HG02884 (cell line): ENCODE results near the gene RBBP6.

Experiments used
- ATAC-seq: cut with Tn5 transposase; IDR thresholded peaks from one replicate; pipeline ENCODE4 v1.9.1; 2021; ENCODE audit warnings: mild to moderate bottlenecking, moderate library complexity; ENCODE audit not compliant: unreplicated experiment

RBBP6 gene

DNA sequence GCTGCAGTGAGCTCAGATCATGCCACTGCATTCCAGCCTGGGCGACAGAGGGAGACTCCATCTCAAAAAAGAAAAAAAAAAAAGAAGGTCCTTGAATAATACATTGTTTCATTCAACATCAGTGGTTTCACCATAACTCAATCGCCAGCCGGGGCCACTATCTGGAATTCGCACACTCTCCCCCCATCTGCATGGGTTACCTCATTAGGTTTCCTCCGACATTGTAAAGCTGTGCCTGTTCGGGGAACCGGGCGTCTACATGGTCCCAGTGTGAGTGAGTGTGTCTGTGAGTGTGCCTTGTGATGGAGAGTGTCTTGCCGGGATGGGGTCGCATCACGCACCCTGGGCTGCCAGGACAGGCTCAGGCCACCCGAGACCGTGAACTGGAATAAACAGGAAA lies 16.6 kb upstream of the RBBP6 start:
- no peak for ATAC-seq

GRCh38 chr16:24523569-24523968 lies 15.8 kb upstream of the RBBP6 start:
- ATAC-seq, result no peak

GRCh38 chr16:24524855-24525677 lies 14.3 kb upstream of the RBBP6 start:
- no peak for ATAC-seq

- no peak for ATAC-seq
These were observed 13.3 kb upstream of the RBBP6 start for GRCh38 chr16:24525970-24526559.

DNA sequence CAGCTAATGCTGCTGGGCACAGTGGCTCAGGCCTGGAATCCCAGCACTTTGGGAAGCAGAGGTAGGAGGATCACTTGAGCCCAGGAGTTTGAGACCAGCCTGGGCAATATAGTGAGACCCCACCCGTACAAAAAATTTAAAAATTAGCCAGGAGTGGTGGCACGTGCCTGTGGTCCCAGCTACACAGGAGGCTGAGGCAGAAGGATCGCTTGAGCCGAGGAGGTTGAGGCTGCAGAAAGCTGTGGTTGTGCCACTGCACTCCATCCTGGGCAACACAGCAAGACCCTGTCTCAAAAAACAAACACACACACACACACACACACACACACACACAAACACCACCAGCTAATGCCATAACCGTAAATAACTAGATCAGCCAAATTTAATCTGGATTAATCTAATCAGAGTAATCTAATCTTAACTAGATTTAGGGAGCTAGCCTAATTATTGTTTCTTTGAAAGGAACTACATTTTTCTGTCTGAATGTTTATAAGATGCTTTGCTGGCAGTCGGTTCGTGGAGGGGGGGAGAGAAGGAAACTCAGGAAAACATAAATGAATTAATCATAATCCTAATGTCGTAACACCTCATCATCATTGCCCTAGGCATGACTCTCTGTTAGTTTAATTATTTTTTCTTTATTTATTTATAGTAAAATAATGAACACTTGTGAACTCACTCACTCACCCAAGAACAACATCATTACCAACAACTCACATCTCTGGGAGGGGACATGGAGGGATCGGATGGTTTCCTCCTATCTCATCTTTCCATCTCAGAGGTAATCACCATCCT lies 12.5 kb upstream of the RBBP6 start:
- ATAC-seq, result no peak

GRCh38 chr16:24531166-24531565 lies 8.2 kb upstream of the RBBP6 start:
- ATAC-seq, result no peak

GRCh38 chr16:24534620-24535019 lies 4.7 kb upstream of the RBBP6 start:
- ATAC-seq, result no peak

GRCh38 chr16:24535827-24536226 lies 3.5 kb upstream of the RBBP6 start:
- no peak for ATAC-seq

DNA sequence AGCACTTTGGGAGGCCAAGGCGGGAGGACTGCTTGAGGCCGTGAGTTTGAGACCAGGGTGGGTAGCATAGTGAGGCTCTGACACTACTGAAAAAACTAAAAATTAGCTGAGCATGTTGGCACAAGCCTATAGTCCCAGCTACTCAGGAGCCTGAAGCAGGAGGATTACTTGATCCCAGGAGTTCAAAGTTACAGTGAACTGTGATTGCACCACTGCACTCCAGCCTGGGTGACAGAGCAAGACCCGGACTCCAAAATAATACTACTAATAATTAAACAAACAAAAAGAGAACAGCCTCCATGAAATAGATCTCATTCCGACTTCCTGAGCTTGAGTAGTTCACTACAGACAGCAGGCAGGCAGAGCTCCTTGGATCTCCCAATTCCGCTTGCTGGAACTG lies 2.7 kb upstream of the RBBP6 start:
- ATAC-seq, result no peak

- ATAC-seq, result no peak
These were observed 1.7 kb upstream of the RBBP6 start for GRCh38 chr16:24537474-24538337.

DNA sequence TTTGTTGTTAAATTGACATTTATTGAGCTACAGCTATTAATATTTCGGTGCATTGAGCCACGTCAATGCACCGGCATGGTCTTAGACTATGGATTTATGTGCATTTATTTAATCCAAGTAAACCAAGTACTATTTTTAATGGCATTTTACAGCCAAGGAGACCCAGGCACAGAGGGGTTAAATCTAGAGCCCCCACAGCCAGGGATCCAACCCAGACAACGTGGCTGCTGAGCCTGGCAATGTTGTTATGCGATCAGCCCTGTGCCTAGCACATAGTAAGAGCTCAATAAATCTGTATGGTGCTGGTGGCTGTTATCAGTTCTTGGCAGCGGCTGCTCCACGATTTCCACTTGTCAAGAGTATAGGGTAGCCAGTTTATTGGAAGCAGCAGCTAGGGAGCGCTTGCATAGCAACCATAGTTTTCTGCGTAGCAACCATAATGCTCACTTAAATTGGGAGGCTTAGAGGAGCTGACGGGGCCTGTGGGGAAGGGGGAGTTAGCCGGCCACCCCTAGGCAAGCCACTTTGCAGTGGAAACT lies 541 bp upstream of the RBBP6 start:
- ATAC-seq, result no peak

DNA sequence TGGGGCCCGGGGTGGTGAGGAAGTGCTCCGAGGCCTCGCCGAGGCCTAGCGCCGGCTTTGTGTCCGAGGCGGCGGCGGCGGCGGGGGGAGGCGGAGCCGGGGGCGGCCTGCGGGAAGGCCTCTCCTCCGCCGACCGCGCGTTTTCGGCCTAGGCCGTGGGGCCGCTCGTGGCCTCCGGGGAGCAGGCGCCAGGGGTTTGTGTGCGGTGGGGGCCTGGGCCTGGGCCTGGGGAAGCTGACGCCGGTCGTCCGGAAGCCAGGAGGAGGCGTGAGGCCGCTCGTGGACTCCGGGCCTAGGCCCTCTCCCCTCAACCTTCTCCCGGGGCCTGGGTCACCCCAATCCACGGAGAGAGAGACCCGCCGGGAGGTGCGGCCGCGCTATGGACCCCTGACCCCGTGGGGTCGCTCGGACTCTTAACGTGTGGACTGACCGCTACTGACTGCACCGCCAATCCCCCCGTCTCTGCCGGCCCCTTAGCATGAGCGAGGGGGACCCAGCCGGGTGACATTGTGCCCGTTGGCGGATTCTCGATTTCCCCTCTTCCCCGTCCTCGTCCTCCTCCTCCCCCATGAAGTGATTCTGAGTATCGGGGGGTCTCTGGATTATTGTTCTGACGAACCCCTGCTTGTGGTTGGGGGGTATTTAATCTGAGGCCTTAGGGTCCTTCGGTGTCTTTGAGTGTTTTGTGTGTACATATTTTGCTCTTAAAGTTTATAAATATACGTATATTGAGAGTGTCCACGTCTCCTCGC lies 660 bp downstream of the RBBP6 start:
- ATAC-seq, result peak; percentile 29

GRCh38 chr16:24540602-24541210 lies 1.3 kb downstream of the RBBP6 start:
- ATAC-seq, result no peak

- ATAC-seq, result no peak
These were observed 2.0 kb downstream of the RBBP6 start for GRCh38 chr16:24541233-24541933.

GRCh38 chr16:24543949-24544348 lies 4.6 kb downstream of the RBBP6 start:
- ATAC-seq, result no peak

DNA sequence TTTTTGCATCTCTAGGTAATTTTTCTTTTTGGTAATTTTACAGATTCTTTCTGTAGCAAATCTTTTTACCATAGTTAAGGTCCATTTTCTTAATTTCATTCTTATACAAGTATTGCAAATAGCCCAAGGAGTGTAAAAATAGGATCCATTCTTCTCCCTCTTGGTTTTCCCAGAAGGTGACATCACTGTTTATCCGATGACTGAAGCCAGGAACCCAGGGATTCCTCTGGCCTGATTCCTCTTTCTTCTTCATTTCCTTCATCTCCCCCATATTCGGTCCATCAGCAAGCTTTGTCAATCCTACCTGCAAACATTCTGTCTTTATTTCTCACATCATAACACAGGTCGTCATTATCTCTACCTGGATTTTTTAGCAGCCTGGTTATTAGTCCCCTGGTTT lies 5.3 kb downstream of the RBBP6 start:
- no peak for ATAC-seq

- ATAC-seq, result no peak
These were observed 10.9 kb downstream of the RBBP6 start for GRCh38 chr16:24550295-24550694.

GRCh38 chr16:24552705-24553246 lies 13.4 kb downstream of the RBBP6 start:
- ATAC-seq, result no peak

DNA sequence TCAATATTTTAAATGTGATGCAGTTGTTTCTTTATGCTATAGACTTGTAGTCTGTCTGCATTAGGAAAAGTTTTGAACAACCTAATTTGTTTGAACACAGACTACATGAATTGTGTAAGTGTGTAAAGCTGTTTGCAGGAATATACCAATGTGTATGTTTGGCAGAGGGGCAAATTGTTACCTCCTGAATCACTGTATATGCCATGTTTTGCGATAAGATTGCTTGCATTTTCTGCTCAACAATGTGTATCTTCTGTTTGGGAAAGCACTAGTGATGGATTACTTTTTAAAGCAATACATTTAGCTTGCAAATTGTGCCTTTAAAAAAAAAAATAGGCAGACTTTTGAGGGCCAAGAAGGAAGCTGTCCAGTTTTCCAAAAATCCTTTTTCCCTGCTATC lies 14.6 kb downstream of the RBBP6 start:
- no peak for ATAC-seq
